GM12878 (cell line): ENCODE measurements around the gene CTNNA3. TPM values are rescaled to one million over a fixed set of nuclear protein-coding genes. Genes with fewer than 3 reads are reported as not detected.

ENCODE experiments used
- ATAC-seq: fragments of 200-7000 bp; cut with Tn5 transposase; 3 replicates; pipeline ENCODE4 v1.9.1; 2020; ENCODE audit warnings: mild to moderate bottlenecking, moderate library complexity
- BruUV-seq: library from RNA; stranded (reverse); fragments of 400-500 nt; replicated peaks from 2 replicates; lab custom pipeline; 2021; lab: Mats Ljungman, UMichigan
- CTCF ChIA-PET: fragments of 300-600 bp; sonication (Branson Sonifier 250); formaldehyde crosslinking; extraction: SDS; loops from one replicate; lab custom pipeline; 2021; ENCODE audit warnings: inconsistent platforms; lab: Yijun Ruan, JAX
- POLR2A ChIA-PET: fragments of 350-600 bp; formaldehyde crosslinking; extraction: SDS; loops from one replicate; lab custom pipeline; 2021; ENCODE audit warnings: inconsistent platforms; lab: Charles Lee
- RAD21 ChIA-PET: fragments of 300-600 bp; sonication (Branson Sonifier 250); formaldehyde crosslinking; loops from one replicate; lab custom pipeline; 2023; ENCODE audit warnings: antibody characterized with exemption; ENCODE audit not compliant: unreplicated experiment; lab: Charles Lee
- SMC1A ChIA-PET: fragments of 300-600 bp; sonication (Branson Sonifier 250); formaldehyde crosslinking; loops from one replicate; lab custom pipeline; 2023; ENCODE audit not compliant: unreplicated experiment, uncharacterized antibody; lab: Charles Lee
- DNase-seq: peaks from one replicate; pipeline ENCODE4 v3.0.0-alpha.2; 2011; ENCODE audit warnings: low read depth, low spot score
- FAIRE-seq: peaks from 3 replicates; lab custom pipeline; 2011; peaks lifted over from hg19 to GRCh38; lab: Jason Lieb, UNC
- H2AFZ ChIP-seq: 2 replicates; pipeline ENCODE4 v1.6.0; 2011; ENCODE audit warnings: low read depth, low read length, control low read depth; ENCODE audit not compliant: control insufficient read depth
- H3K27ac ChIP-seq: 2 replicates; pipeline ENCODE4 v1.5.1; 2011; ENCODE audit warnings: control low read depth; ENCODE audit not compliant: control insufficient read depth, insufficient read depth
- H3K27me3 ChIP-seq, 2 experiments: replicated peaks in 1 of 2; 2 replicates each; pipeline versions ENCODE4 v1.6.0 to v1.6.1; 2011; ENCODE audit warnings: low read length in 1 of 2; ENCODE audit not compliant: control insufficient read depth in 2 of 2, insufficient read depth in 2 of 2
- H3K36me3 ChIP-seq, 2 experiments: 2 replicates each; pipeline ENCODE4 v1.5.1; 2011; ENCODE audit warnings: low read length in 1 of 2; ENCODE audit not compliant: control insufficient read depth in 2 of 2, insufficient read depth in 2 of 2
- H3K4me1 ChIP-seq: 2 replicates; pipeline ENCODE4 v1.6.1; 2011; ENCODE audit warnings: mild to moderate bottlenecking, low read length, moderate library complexity, mixed read lengths; ENCODE audit not compliant: control insufficient read depth, insufficient read depth
- H3K4me2 ChIP-seq: 2 replicates; pipeline ENCODE4 v1.6.0; 2011; ENCODE audit warnings: control low read depth; ENCODE audit not compliant: control insufficient read depth, insufficient read depth
- H3K4me3 ChIP-seq: fragments of 200-600 bp; sonication (generic); 2 replicates; pipeline ENCODE4 v1.5.1; 2016
- H3K79me2 ChIP-seq: 2 replicates; pipeline ENCODE4 v1.6.0; 2011; ENCODE audit warnings: low read length; ENCODE audit not compliant: control insufficient read depth, insufficient read depth
- H3K9ac ChIP-seq: 2 replicates; pipeline ENCODE4 v1.8.0; 2011; ENCODE audit warnings: low read length, control low read depth, mixed read lengths; ENCODE audit not compliant: control insufficient read depth, insufficient read depth
- H3K9me3 ChIP-seq: replicated peaks from 3 replicates; pipeline ENCODE4 v1.5.1; 2011; ENCODE audit warnings: mild to moderate bottlenecking, low read length; ENCODE audit not compliant: control insufficient read depth, insufficient read depth
- H4K20me1 ChIP-seq: 2 replicates; pipeline ENCODE4 v1.6.0; 2011; ENCODE audit not compliant: control insufficient read depth, insufficient read depth
- ATF7 ChIP-seq: fragments of 450-650 bp; IDR thresholded peaks from 2 replicates; pipeline ENCODE4 v1.6.1; 2016; ENCODE audit warnings: low read depth, mild to moderate bottlenecking
- BMI1 ChIP-seq: fragments of 450-650 bp; IDR thresholded peaks from 2 replicates; pipeline ENCODE4 v1.6.1; 2016; ENCODE audit warnings: mild to moderate bottlenecking, moderate library complexity, borderline replicate concordance
- CHD1 ChIP-seq: IDR thresholded peaks from 2 replicates; pipeline ENCODE4 v1.6.1; 2012; ENCODE audit warnings: low read depth, low read length, improper control_type of control experiment
- CHD2 ChIP-seq: IDR thresholded peaks from 2 replicates; pipeline ENCODE4 v1.6.1; 2011; ENCODE audit warnings: low read depth, low read length, improper control_type of control experiment, borderline replicate concordance
- CTCF ChIP-seq, 3 experiments: IDR thresholded peaks in 2 of 3; conservative IDR thresholded peaks in 1 of 3; 2 replicates each; pipeline ENCODE4 v1.5.1; 2011; ENCODE audit warnings: low read depth in 3 of 3, low read length in 3 of 3, mild to moderate bottlenecking in 3 of 3, control low read depth in 2 of 3, moderate library complexity in 2 of 3, inconsistent platforms in 1 of 3, mixed read lengths in 1 of 3; ENCODE audit not compliant: control insufficient read depth in 2 of 3, insufficient read depth in 1 of 3; ENCODE audit errors: extremely low read depth in 1 of 3
- ETV6 ChIP-seq, 2 experiments: fragments of 450-650 bp in 1 of 2; IDR thresholded peaks in 1 of 2; conservative IDR thresholded peaks in 1 of 2; 2 replicates each; pipeline ENCODE4 v1.6.1; 2014; ENCODE audit warnings: antibody characterized with exemption in 1 of 2, borderline replicate concordance in 1 of 2, low read depth in 1 of 2, mild to moderate bottlenecking in 1 of 2, moderate library complexity in 1 of 2
- FOXM1 ChIP-seq: IDR thresholded peaks from 2 replicates; pipeline ENCODE4 v1.6.1; 2012; ENCODE audit warnings: low read depth, mild to moderate bottlenecking, inconsistent platforms, low read length, moderate library complexity
- HCFC1 ChIP-seq: fragments of 150-350 bp; IDR thresholded peaks from 2 replicates; pipeline ENCODE4 v1.6.1; 2014; ENCODE audit warnings: low read length
- HDAC6 ChIP-seq: fragments of 200-600 bp; sonication (generic); IDR thresholded peaks from one replicate; pipeline ENCODE4 v1.8.0; 2017; ENCODE audit warnings: antibody characterized with exemption; ENCODE audit not compliant: unreplicated experiment
- JUNB ChIP-seq: IDR thresholded peaks from 2 replicates; pipeline ENCODE4 v1.6.1; 2016; ENCODE audit warnings: antibody characterized with exemption, mild to moderate bottlenecking
- JUND ChIP-seq: IDR thresholded peaks from 2 replicates; pipeline ENCODE4 v1.6.1; 2012; ENCODE audit warnings: low read depth, mild to moderate bottlenecking, low read length, improper control_type of control experiment, moderate library complexity
- MEF2A ChIP-seq: IDR thresholded peaks from 2 replicates; pipeline ENCODE4 v1.6.1; 2011; ENCODE audit warnings: low read depth, mild to moderate bottlenecking, low read length, moderate library complexity; ENCODE audit not compliant: insufficient read depth
- MTA3 ChIP-seq: IDR thresholded peaks from 2 replicates; pipeline ENCODE4 v1.6.1; 2012; ENCODE audit warnings: low read length, inconsistent platforms, borderline replicate concordance
- NRF1 ChIP-seq: conservative IDR thresholded peaks from 2 replicates; pipeline ENCODE4 v1.6.1; 2011; ENCODE audit warnings: mild to moderate bottlenecking, low read depth, low read length, improper control_type of control experiment
- PAX5 ChIP-seq: IDR thresholded peaks from 2 replicates; pipeline ENCODE4 v1.6.1; 2011; ENCODE audit warnings: low read depth, low read length, borderline replicate concordance
- POLR2A ChIP-seq: IDR thresholded peaks from 2 replicates; pipeline ENCODE4 v1.6.1; 2011; ENCODE audit warnings: low read depth, mild to moderate bottlenecking, low read length
- POLR2AphosphoS5 ChIP-seq: IDR thresholded peaks from 2 replicates; pipeline ENCODE4 v1.6.1; 2011; ENCODE audit warnings: mild to moderate bottlenecking, low read length, inconsistent platforms
- POU2F2 ChIP-seq: IDR thresholded peaks from 3 replicates; pipeline ENCODE4 v1.6.1; 2011; ENCODE audit warnings: low read depth, mild to moderate bottlenecking, low read length, borderline replicate concordance
- SIX5 ChIP-seq: IDR thresholded peaks from 2 replicates; pipeline ENCODE4 v1.6.1; 2011; ENCODE audit warnings: mild to moderate bottlenecking, low read depth, low read length, moderate library complexity; ENCODE audit not compliant: severe bottlenecking
- SMAD1 ChIP-seq: fragments of 450-650 bp; IDR thresholded peaks from 2 replicates; pipeline ENCODE4 v1.6.1; 2018; ENCODE audit warnings: mild to moderate bottlenecking, low read depth; ENCODE audit not compliant: partially characterized antibody
- TARDBP ChIP-seq: IDR thresholded peaks from 2 replicates; pipeline ENCODE4 v1.6.1; 2016; ENCODE audit warnings: borderline replicate concordance
- TCF12 ChIP-seq: IDR thresholded peaks from 2 replicates; pipeline ENCODE4 v1.6.1; 2011; ENCODE audit warnings: low read depth, mild to moderate bottlenecking, low read length
- ZZZ3 ChIP-seq: IDR thresholded peaks from 2 replicates; pipeline ENCODE4 v1.6.1; 2011; ENCODE audit warnings: low read depth; ENCODE audit not compliant: control insufficient read depth, insufficient read length
- WGBS: methylation state at CpG from one replicate; pipeline ENCODE4 v1.1.6; 2016; ENCODE audit warnings: low lambda C conversion rate; ENCODE audit not compliant: insufficient replicate concordance, insufficient coverage; ENCODE audit errors: missing lambda C conversion rate; 5-methylcytosine and 5-hydroxymethylcytosine counted together
- in situ Hi-C: fragments of 300-500 bp; cut with MboI; formaldehyde crosslinking; loops from 9 replicates; pipeline ENCODE4 v1.14.3; 2018; ENCODE audit warnings: mixed read lengths
- intact Hi-C: fragments of 100-400 bp; cut with micrococcal nuclease; formaldehyde crosslinking; loops from one replicate; pipeline ENCODE4 v1.14.2; 2022; ENCODE audit not compliant: unreplicated experiment
- polyA plus RNA-seq, 11 experiments: library from polyadenylated mRNA; depleted of rRNA in 4 of 11; unstranded in 6 of 11; stranded (reverse) in 5 of 11; fragments of >200 nt; fragmentation: Nextera tagmentation in 4 of 11; fragmentation: Illumina TruSeq in 1 of 11; extraction: Ambion mirVana in 4 of 11; extraction: Trizol in 1 of 11; gene quantifications; 1 replicate in 1 of 11; 2 replicates in 10 of 11; pipeline versions ENCODE4 v1.2.1 to v1.2.3, GENCODE V29; 2011 to 2016; ENCODE audit warnings: inconsistent platforms in 2 of 11, missing spikeins in 2 of 11, low read depth in 1 of 11
- total RNA-seq, 4 experiments: library from RNA; depleted of rRNA in 3 of 4; stranded (reverse); fragments of >200 nt in 3 of 4; fragmentation: Illumina TruSeq in 1 of 4; extraction: Trizol in 1 of 4; gene quantifications; 2 replicates each; pipeline versions ENCODE4 v1.2.1 to v1.2.3, GENCODE V29; 2013 to 2021

Gene CTNNA3
- total and polyA plus RNA-seq, 10 of the 15 experiments (the other 5 are each of a cell fraction or from before 2014, with no cell fraction given), result under 0.01 to 4.5 (median 0.22) TPM; not detected in 2

- TF ChIP-seq MEF2A (no peak), ATF7 (no peak), POLR2A (no peak), FOXM1 (no peak), POU2F2 (no peak), CHD1 (no peak), MTA3 (no peak), PAX5 (no peak), SIX5 (no peak), SMAD1 (no peak)
Measured at GRCh38 chr10:67506757-67507091, 189.3 kb downstream of the CTNNA3 start (continued).

GRCh38 chr10:67506083-67506756 lies 189.8 kb downstream of the CTNNA3 start:
- RAD21 ChIA-PET, result interaction anchor here (0.7 to 2.3 kb wide), 16 partner anchors 10 to 581 kb away, joined by 3 to 11 read pairs (median 4); partner anchors contain the start of gene LRRTM3
- in situ Hi-C loops (no loop called here), intact Hi-C loops (no loop called here)
- H3K27me3 ChIP-seq, result no peaks in the 10 kb centered on the region
- H3K9me3 ChIP-seq, result no peaks in the 10 kb centered on the region
- H3K4me3 ChIP-seq, result no peak overlapping the region
- SMC1A ChIA-PET, result interaction anchor here (0.7 to 3.4 kb wide), 25 partner anchors 9 to 580 kb away, joined by 3 to 19 read pairs (median 4); partner anchors contain the start of gene LRRTM3
- ATAC-seq, result no peak
- whole genome bisulfite sequencing, result 28% methylated on average over 2 of the region's 2 CpGs
- POLR2A ChIA-PET, result interaction anchor here (0.6 to 0.9 kb wide), 2 partner anchors 267 to 284 kb away, joined by 3 read pairs; no protein-coding TSS in a partner anchor
- H3K4me1 ChIP-seq, result no peaks in the 10 kb centered on the region
- no peak overlapping the region for H3K4me2 ChIP-seq
- no peak overlapping the region for H2AFZ ChIP-seq
- no peak overlapping the region for H3K9ac ChIP-seq
- H4K20me1 ChIP-seq, result no peaks in the 10 kb centered on the region
- H3K27ac ChIP-seq, result no peak overlapping the region
- CTCF ChIA-PET, result interaction anchor here (0.6 to 3.2 kb wide), 19 partner anchors 9 to 571 kb away, joined by 3 to 13 read pairs (median 4); no protein-coding TSS in a partner anchor
- DNase-seq, result no peak
- H3K79me2 ChIP-seq, result no peaks in the 10 kb centered on the region
- no peak for FAIRE-seq
- H3K36me3 ChIP-seq, result no peaks in the 10 kb centered on the region
- BruUV-seq, result no TSS peak
- TF ChIP-seq PAX5 (no peak), TCF12 (no peak), JUND (no peak), ZZZ3 (no peak), ETV6 (conservative IDR thresholded peaks at IDR 0.05 in 1 of 2, IDR thresholded peaks at IDR 0.05 in 1 of 2; ENCODE audit: borderline replicate concordance in 1 of 2, low read depth in 1 of 2) (no peak), CTCF (IDR thresholded peaks at IDR 0.05 in 2 of 3, conservative IDR thresholded peaks at IDR 0.05 in 1 of 3; ENCODE audit: control insufficient read depth in 2 of 3, extremely low read depth in 1 of 3, insufficient read depth in 1 of 3, low read depth in 3 of 3, low read length in 3 of 3) (no peak), POLR2AphosphoS5 (no peak), HDAC6 (no peak), TARDBP (no peak), HCFC1 (no peak), JUNB (no peak), NRF1 (no peak), BMI1 (no peak), CHD2 (no peak)
